GM10266 (cell line): ENCODE measurements around the gene PEX10.

Experiments
- DNase-seq: peaks from one replicate; pipeline ENCODE4 v3.0.0; 2012; ENCODE audit errors: extremely low spot score
- CTCF ChIP-seq: IDR thresholded peaks from 2 replicates; pipeline ENCODE4 v1.5.1; 2012; ENCODE audit warnings: mild to moderate bottlenecking, low read depth; ENCODE audit not compliant: control insufficient read depth, insufficient read depth; ENCODE audit errors: missing control alignments

Gene PEX10

GRCh38 chr1:2409745-2410144, 2.6 kb downstream of the PEX10 start:
- no peak for TF ChIP-seq CTCF
- DNase-seq: no peak

- TF ChIP-seq CTCF: no peak
- no peak for DNase-seq
Measured at GRCh38 chr1:2408859-2409276, 3.5 kb downstream of the PEX10 start.

- TF ChIP-seq CTCF: no peak
- no peak for DNase-seq
Measured at GRCh38 chr1:2408456-2408855, 3.9 kb downstream of the PEX10 start.

- no peak for TF ChIP-seq CTCF
- no peak for DNase-seq
Measured at GRCh38 chr1:2407991-2408275, 4.4 kb downstream of the PEX10 start.

- DNase-seq: no peak
- no peak for TF ChIP-seq CTCF
Measured at GRCh38 chr1:2407166-2407990, 5.0 kb downstream of the PEX10 start.

GRCh38 chr1:2406451-2407041, 5.8 kb downstream of the PEX10 start:
- no peak for TF ChIP-seq CTCF
- no peak for DNase-seq

- TF ChIP-seq CTCF: no peak
- DNase-seq: no peak
Measured at GRCh38 chr1:2405588-2406295, 6.6 kb downstream of the PEX10 start.
